ENCODE data around the gene GSTA3.
"Not testable (repeated sequence)": the region's sequence is repeated elsewhere in the genome, so short reads cannot be mapped to it uniquely, and the experiment has no call there.

GSTA3 gene

GRCh38 chr6:52909531-52909930 is at the start of gene GSTA3:
Gene GSTA3 (minus strand): TSS chr6:52909698. CDS start chr6:52905834, 3,864 bp downstream.
- Histone ChIP-seq H3K4me1 (ENCODE audit: control insufficient read depth, insufficient read depth, low read length) (no peaks in the 10 kb centered on the region), H3K36me3 (ENCODE audit: control insufficient read depth, insufficient read depth, low read length) (no peaks in the 10 kb centered on the region), H3K4me3 (ENCODE audit: low read length) (no peak within 1 kb of the TSS), H3K27me3 (ENCODE audit: control insufficient read depth, insufficient read depth, low read length) (no peaks in the 10 kb centered on the region), H3K27ac (ENCODE audit: low read depth, low read length) (no peak within 1 kb of the TSS), H3K9ac (ENCODE audit: low read length) (no peak within 1 kb of the TSS)

- Histone ChIP-seq H3K4me1 (ENCODE audit: control insufficient read depth, insufficient read depth, low read length) (no peaks in the 10 kb centered on the region), H3K4me3 (ENCODE audit: low read length) (no peak overlapping the region), H3K27me3 (ENCODE audit: control insufficient read depth, insufficient read depth, low read length) (no peaks in the 10 kb centered on the region), H3K9ac (ENCODE audit: low read length) (no peak overlapping the region), H3K27ac (ENCODE audit: low read depth, low read length) (no peak overlapping the region), H3K36me3 (ENCODE audit: control insufficient read depth, insufficient read depth, low read length) (no peaks in the 10 kb centered on the region)
Measured at GRCh38 chr6:52958546-52959255, 49.2 kb upstream of the GSTA3 start.

- H3K4me3 ChIP-seq (ENCODE audit: low read length) = no peak overlapping the region
- no peak overlapping the region for H3K9ac ChIP-seq (ENCODE audit: low read length)
- H3K36me3 ChIP-seq (ENCODE audit: control insufficient read depth, insufficient read depth, low read length) = no peaks in the 10 kb centered on the region
- H3K27me3 ChIP-seq (ENCODE audit: control insufficient read depth, insufficient read depth, low read length) = no peaks in the 10 kb centered on the region
- H3K4me1 ChIP-seq (ENCODE audit: control insufficient read depth, insufficient read depth, low read length) = no peaks in the 10 kb centered on the region
- H3K27ac ChIP-seq (ENCODE audit: low read depth, low read length) = no peak overlapping the region
Measured at GRCh38 chr6:52955871-52956270, 46.4 kb upstream of the GSTA3 start.

- Histone ChIP-seq H3K27me3 (ENCODE audit: control insufficient read depth, insufficient read depth, low read length) (no peaks in the 10 kb centered on the region), H3K4me1 (ENCODE audit: control insufficient read depth, insufficient read depth, low read length) (no peaks in the 10 kb centered on the region), H3K27ac (ENCODE audit: low read depth, low read length) (no peak overlapping the region), H3K36me3 (ENCODE audit: control insufficient read depth, insufficient read depth, low read length) (no peaks in the 10 kb centered on the region), H3K9ac (ENCODE audit: low read length) (no peak overlapping the region), H3K4me3 (ENCODE audit: low read length) (no peak overlapping the region)
Measured at GRCh38 chr6:52953911-52954839, 44.7 kb upstream of the GSTA3 start.

GRCh38 chr6:52946306-52946705 is 36.8 kb upstream of the GSTA3 start:
- H3K9ac ChIP-seq (ENCODE audit: low read length) = no peak overlapping the region
- H3K36me3 ChIP-seq (ENCODE audit: control insufficient read depth, insufficient read depth, low read length) = no peaks in the 10 kb centered on the region
- H3K4me3 ChIP-seq (ENCODE audit: low read length) = no peak overlapping the region
- no peak overlapping the region for H3K27ac ChIP-seq (ENCODE audit: low read depth, low read length)
- H3K4me1 ChIP-seq (ENCODE audit: control insufficient read depth, insufficient read depth, low read length) = no peaks in the 10 kb centered on the region
- H3K27me3 ChIP-seq (ENCODE audit: control insufficient read depth, insufficient read depth, low read length) = no peaks in the 10 kb centered on the region

GRCh38 chr6:52942821-52943220 is 33.3 kb upstream of the GSTA3 start:
- not testable (repeated sequence) for H3K4me3 ChIP-seq (ENCODE audit: low read length); H3K27me3 ChIP-seq (ENCODE audit: control insufficient read depth, insufficient read depth, low read length); H3K36me3 ChIP-seq (ENCODE audit: control insufficient read depth, insufficient read depth, low read length); H3K4me1 ChIP-seq (ENCODE audit: control insufficient read depth, insufficient read depth, low read length); H3K9ac ChIP-seq (ENCODE audit: low read length); H3K27ac ChIP-seq (ENCODE audit: low read depth, low read length)

- Histone ChIP-seq H3K36me3 (ENCODE audit: control insufficient read depth, insufficient read depth, low read length) (no peaks in the 10 kb centered on the region), H3K27ac (ENCODE audit: low read depth, low read length) (no peak overlapping the region), H3K4me1 (ENCODE audit: control insufficient read depth, insufficient read depth, low read length) (no peaks in the 10 kb centered on the region), H3K27me3 (ENCODE audit: control insufficient read depth, insufficient read depth, low read length) (no peaks in the 10 kb centered on the region), H3K9ac (ENCODE audit: low read length) (no peak overlapping the region), H3K4me3 (ENCODE audit: low read length) (no peak overlapping the region)
Measured at GRCh38 chr6:52942221-52942620, 32.7 kb upstream of the GSTA3 start.

- Histone ChIP-seq H3K36me3 (ENCODE audit: control insufficient read depth, insufficient read depth, low read length) (no peaks in the 10 kb centered on the region), H3K4me1 (ENCODE audit: control insufficient read depth, insufficient read depth, low read length) (no peaks in the 10 kb centered on the region), H3K27me3 (ENCODE audit: control insufficient read depth, insufficient read depth, low read length) (no peaks in the 10 kb centered on the region), H3K4me3 (ENCODE audit: low read length) (no peak overlapping the region), H3K9ac (ENCODE audit: low read length) (no peak overlapping the region), H3K27ac (ENCODE audit: low read depth, low read length) (no peak overlapping the region)
Measured at GRCh38 chr6:52937908-52938307, 28.4 kb upstream of the GSTA3 start.

- H3K27me3 ChIP-seq (ENCODE audit: control insufficient read depth, insufficient read depth, low read length) = no peaks in the 10 kb centered on the region
- H3K4me1 ChIP-seq (ENCODE audit: control insufficient read depth, insufficient read depth, low read length) = no peaks in the 10 kb centered on the region
- no peak overlapping the region for H3K9ac ChIP-seq (ENCODE audit: low read length)
- H3K36me3 ChIP-seq (ENCODE audit: control insufficient read depth, insufficient read depth, low read length) = no peaks in the 10 kb centered on the region
- H3K27ac ChIP-seq (ENCODE audit: low read depth, low read length) = no peak overlapping the region
- H3K4me3 ChIP-seq (ENCODE audit: low read length) = no peak overlapping the region
Measured at GRCh38 chr6:52933778-52934177, 24.3 kb upstream of the GSTA3 start.

- H3K36me3 ChIP-seq (ENCODE audit: control insufficient read depth, insufficient read depth, low read length) = no peaks in the 10 kb centered on the region
- H3K9ac ChIP-seq (ENCODE audit: low read length) = no peak overlapping the region
- H3K4me1 ChIP-seq (ENCODE audit: control insufficient read depth, insufficient read depth, low read length) = no peaks in the 10 kb centered on the region
- no peak overlapping the region for H3K27ac ChIP-seq (ENCODE audit: low read depth, low read length)
- no peak overlapping the region for H3K4me3 ChIP-seq (ENCODE audit: low read length)
- H3K27me3 ChIP-seq (ENCODE audit: control insufficient read depth, insufficient read depth, low read length) = no peaks in the 10 kb centered on the region
Measured at GRCh38 chr6:52931351-52931750, 21.9 kb upstream of the GSTA3 start.

- Histone ChIP-seq H3K27me3 (ENCODE audit: control insufficient read depth, insufficient read depth, low read length) (no peaks in the 10 kb centered on the region), H3K4me3 (ENCODE audit: low read length) (no peak overlapping the region), H3K4me1 (ENCODE audit: control insufficient read depth, insufficient read depth, low read length) (no peaks in the 10 kb centered on the region), H3K27ac (ENCODE audit: low read depth, low read length) (no peak overlapping the region), H3K9ac (ENCODE audit: low read length) (no peak overlapping the region), H3K36me3 (ENCODE audit: control insufficient read depth, insufficient read depth, low read length) (no peaks in the 10 kb centered on the region)
Measured at GRCh38 chr6:52929321-52930164, 20.0 kb upstream of the GSTA3 start.

GRCh38 chr6:52927451-52927850 is 18.0 kb upstream of the GSTA3 start:
- H3K4me3 ChIP-seq (ENCODE audit: low read length) = no peak overlapping the region
- H3K9ac ChIP-seq (ENCODE audit: low read length) = no peak overlapping the region
- no peak overlapping the region for H3K27ac ChIP-seq (ENCODE audit: low read depth, low read length)
- H3K36me3 ChIP-seq (ENCODE audit: control insufficient read depth, insufficient read depth, low read length) = no peaks in the 10 kb centered on the region
- H3K4me1 ChIP-seq (ENCODE audit: control insufficient read depth, insufficient read depth, low read length) = no peaks in the 10 kb centered on the region
- H3K27me3 ChIP-seq (ENCODE audit: control insufficient read depth, insufficient read depth, low read length) = no peaks in the 10 kb centered on the region

Data from rectal smooth muscle tissue (tissue), 1 donor.